IPS-15b (cell line): ENCODE results near the gene IFNG.

Experiments used
- H3K27me3 ChIP-seq: one replicate; pipeline ENCODE4 v1.6.1; 2013; ENCODE audit warnings: low read length; ENCODE audit not compliant: control insufficient read depth, insufficient read depth
- H3K36me3 ChIP-seq: one replicate; pipeline ENCODE4 v1.6.1; 2013; ENCODE audit warnings: low read length; ENCODE audit not compliant: control insufficient read depth, insufficient read depth
- H3K4me1 ChIP-seq: one replicate; pipeline ENCODE4 v1.6.1; 2013; ENCODE audit warnings: mild to moderate bottlenecking, low read length; ENCODE audit not compliant: control insufficient read depth, insufficient read depth
- H3K4me3 ChIP-seq: one replicate; pipeline ENCODE4 v1.5.1; 2013; ENCODE audit warnings: low read depth, low read length
- H3K9ac ChIP-seq: one replicate; pipeline ENCODE4 v1.6.1; 2013; ENCODE audit warnings: low read depth, mild to moderate bottlenecking, low read length
- H3K9me3 ChIP-seq: one replicate; pipeline ENCODE4 v1.6.1; 2013; ENCODE audit warnings: mild to moderate bottlenecking, low read length; ENCODE audit not compliant: control insufficient read depth, insufficient read depth

IFNG gene

GRCh38 chr12:68135520-68135919 lies 24.0 kb downstream of the IFNG start:
- Histone ChIP-seq H3K9ac (no peak overlapping the region), H3K36me3 (no peaks in the 10 kb centered on the region), H3K4me1 (no peaks in the 10 kb centered on the region), H3K9me3 (peaks cover under 1% of the 10 kb centered on the region), H3K27me3 (no peaks in the 10 kb centered on the region), H3K4me3 (no peak overlapping the region)

- Histone ChIP-seq H3K9me3 (peaks cover 3% of the 10 kb centered on the region), H3K36me3 (no peaks in the 10 kb centered on the region), H3K9ac (no peak overlapping the region), H3K27me3 (no peaks in the 10 kb centered on the region), H3K4me3 (no peak overlapping the region), H3K4me1 (no peaks in the 10 kb centered on the region)
These were observed 27.6 kb downstream of the IFNG start for GRCh38 chr12:68131867-68132414.

- no peak overlapping the region for H3K4me3 ChIP-seq
- no peaks in the 10 kb centered on the region for H3K36me3 ChIP-seq
- H3K9ac ChIP-seq = no peak overlapping the region
- peaks cover 3% of the 10 kb centered on the region for H3K9me3 ChIP-seq
- H3K27me3 ChIP-seq = no peaks in the 10 kb centered on the region
- no peaks in the 10 kb centered on the region for H3K4me1 ChIP-seq
These were observed 29.6 kb downstream of the IFNG start for GRCh38 chr12:68129979-68130378.

GRCh38 chr12:68122236-68122920 lies 37.2 kb downstream of the IFNG start:
- H3K9ac ChIP-seq = no peak overlapping the region
- H3K4me1 ChIP-seq = peaks cover 5% of the 10 kb centered on the region
- H3K4me3 ChIP-seq = no peak overlapping the region
- no peaks in the 10 kb centered on the region for H3K36me3 ChIP-seq
- no peaks in the 10 kb centered on the region for H3K27me3 ChIP-seq
- H3K9me3 ChIP-seq = no peaks in the 10 kb centered on the region

GRCh38 chr12:68121143-68121542 lies 38.4 kb downstream of the IFNG start:
- peaks cover 5% of the 10 kb centered on the region for H3K4me1 ChIP-seq
- H3K27me3 ChIP-seq = no peaks in the 10 kb centered on the region
- H3K36me3 ChIP-seq = no peaks in the 10 kb centered on the region
- no peaks in the 10 kb centered on the region for H3K9me3 ChIP-seq
- no peak overlapping the region for H3K9ac ChIP-seq
- H3K4me3 ChIP-seq = no peak overlapping the region

- H3K9ac ChIP-seq = no peak overlapping the region
- H3K27me3 ChIP-seq = no peaks in the 10 kb centered on the region
- no peak overlapping the region for H3K4me3 ChIP-seq
- H3K36me3 ChIP-seq = no peaks in the 10 kb centered on the region
- no peaks in the 10 kb centered on the region for H3K9me3 ChIP-seq
- H3K4me1 ChIP-seq = peaks cover 5% of the 10 kb centered on the region
These were observed 39.8 kb downstream of the IFNG start for GRCh38 chr12:68119724-68120211.

GRCh38 chr12:68119250-68119649 lies 40.3 kb downstream of the IFNG start:
- peaks cover 5% of the 10 kb centered on the region for H3K4me1 ChIP-seq
- H3K36me3 ChIP-seq = no peaks in the 10 kb centered on the region
- H3K27me3 ChIP-seq = no peaks in the 10 kb centered on the region
- H3K4me3 ChIP-seq = no peak overlapping the region
- H3K9me3 ChIP-seq = no peaks in the 10 kb centered on the region
- H3K9ac ChIP-seq = no peak overlapping the region

- Histone ChIP-seq H3K4me3 (no peak overlapping the region), H3K9me3 (no peaks in the 10 kb centered on the region), H3K9ac (no peak overlapping the region), H3K36me3 (no peaks in the 10 kb centered on the region), H3K27me3 (no peaks in the 10 kb centered on the region), H3K4me1 (peaks cover 5% of the 10 kb centered on the region)
These were observed 41.3 kb downstream of the IFNG start for GRCh38 chr12:68118096-68118755.

GRCh38 chr12:68117661-68118060 lies 41.9 kb downstream of the IFNG start:
- H3K27me3 ChIP-seq = no peaks in the 10 kb centered on the region
- H3K9me3 ChIP-seq = no peaks in the 10 kb centered on the region
- no peak overlapping the region for H3K9ac ChIP-seq
- no peak overlapping the region for H3K4me3 ChIP-seq
- H3K4me1 ChIP-seq = peaks cover 5% of the 10 kb centered on the region
- no peaks in the 10 kb centered on the region for H3K36me3 ChIP-seq

- H3K36me3 ChIP-seq = no peaks in the 10 kb centered on the region
- peaks cover 5% of the 10 kb centered on the region for H3K4me1 ChIP-seq
- H3K4me3 ChIP-seq = no peak overlapping the region
- no peaks in the 10 kb centered on the region for H3K27me3 ChIP-seq
- H3K9me3 ChIP-seq = no peaks in the 10 kb centered on the region
- H3K9ac ChIP-seq = no peak overlapping the region
These were observed 44.3 kb downstream of the IFNG start for GRCh38 chr12:68115281-68115680.

- Histone ChIP-seq H3K4me3 (no peak overlapping the region), H3K27me3 (no peaks in the 10 kb centered on the region), H3K36me3 (no peaks in the 10 kb centered on the region), H3K4me1 (peaks cover 5% of the 10 kb centered on the region), H3K9ac (no peak overlapping the region), H3K9me3 (no peaks in the 10 kb centered on the region)
These were observed 44.9 kb downstream of the IFNG start for GRCh38 chr12:68114606-68115005.

GRCh38 chr12:68113644-68114043 lies 45.9 kb downstream of the IFNG start:
- no peak overlapping the region for H3K9ac ChIP-seq
- no peaks in the 10 kb centered on the region for H3K36me3 ChIP-seq
- peaks cover 3% of the 10 kb centered on the region for H3K4me1 ChIP-seq
- no peak overlapping the region for H3K4me3 ChIP-seq
- H3K27me3 ChIP-seq = no peaks in the 10 kb centered on the region
- H3K9me3 ChIP-seq = no peaks in the 10 kb centered on the region
